Dedifferentiated amniotic fluid mesenchymal stem cell (primary cell): ENCODE results near the gene ZNF184.

Experiments
- DNase-seq: peaks from one replicate; pipeline ENCODE4 v3.0.0-alpha.2; 2016; ENCODE audit errors: extremely low spot score

Gene ZNF184

DNA sequence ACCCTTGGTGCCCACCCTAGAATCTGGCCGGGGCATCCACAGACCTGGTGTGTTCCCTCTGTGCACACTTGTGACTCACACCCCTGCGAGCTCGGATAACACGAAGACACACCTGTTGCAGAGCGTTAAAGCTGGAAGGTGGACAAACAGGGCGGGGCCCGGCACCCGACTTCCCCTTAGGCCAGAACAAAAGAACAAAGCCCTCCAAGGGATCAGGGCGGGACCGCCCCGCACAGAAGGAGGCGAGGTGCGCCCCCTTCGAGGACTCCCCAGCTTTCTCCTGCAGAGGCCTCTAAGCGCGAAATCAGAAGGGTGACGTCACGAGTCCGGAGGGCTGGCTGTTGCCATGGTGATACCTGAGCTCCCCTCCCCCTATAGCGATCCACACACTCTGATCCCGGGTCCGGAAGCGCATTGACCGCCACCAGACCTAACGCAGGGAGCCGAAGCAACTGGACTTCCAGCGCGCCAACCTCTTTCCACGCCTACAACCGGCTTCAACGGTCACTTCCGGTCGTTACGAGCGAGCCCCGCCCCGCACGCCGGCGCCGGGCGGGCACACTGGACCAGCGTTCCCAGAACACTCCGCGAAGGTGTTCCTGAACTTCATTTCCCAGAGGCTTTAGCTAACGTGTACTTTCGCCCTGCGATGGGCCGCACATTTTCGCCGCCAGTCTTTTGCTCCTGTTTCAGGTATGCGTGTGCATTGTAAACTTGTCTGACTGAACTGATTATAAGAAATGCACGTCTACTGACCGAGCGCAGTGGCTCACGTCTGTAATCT is at the start of gene ZNF184:
Gene ZNF184, minus strand, starts transcription at position 489 of the 784 bp plus-strand sequence. CDS start 811 bp downstream, outside the sequence.
- DNase-seq, result peak; percentile 96

DNA sequence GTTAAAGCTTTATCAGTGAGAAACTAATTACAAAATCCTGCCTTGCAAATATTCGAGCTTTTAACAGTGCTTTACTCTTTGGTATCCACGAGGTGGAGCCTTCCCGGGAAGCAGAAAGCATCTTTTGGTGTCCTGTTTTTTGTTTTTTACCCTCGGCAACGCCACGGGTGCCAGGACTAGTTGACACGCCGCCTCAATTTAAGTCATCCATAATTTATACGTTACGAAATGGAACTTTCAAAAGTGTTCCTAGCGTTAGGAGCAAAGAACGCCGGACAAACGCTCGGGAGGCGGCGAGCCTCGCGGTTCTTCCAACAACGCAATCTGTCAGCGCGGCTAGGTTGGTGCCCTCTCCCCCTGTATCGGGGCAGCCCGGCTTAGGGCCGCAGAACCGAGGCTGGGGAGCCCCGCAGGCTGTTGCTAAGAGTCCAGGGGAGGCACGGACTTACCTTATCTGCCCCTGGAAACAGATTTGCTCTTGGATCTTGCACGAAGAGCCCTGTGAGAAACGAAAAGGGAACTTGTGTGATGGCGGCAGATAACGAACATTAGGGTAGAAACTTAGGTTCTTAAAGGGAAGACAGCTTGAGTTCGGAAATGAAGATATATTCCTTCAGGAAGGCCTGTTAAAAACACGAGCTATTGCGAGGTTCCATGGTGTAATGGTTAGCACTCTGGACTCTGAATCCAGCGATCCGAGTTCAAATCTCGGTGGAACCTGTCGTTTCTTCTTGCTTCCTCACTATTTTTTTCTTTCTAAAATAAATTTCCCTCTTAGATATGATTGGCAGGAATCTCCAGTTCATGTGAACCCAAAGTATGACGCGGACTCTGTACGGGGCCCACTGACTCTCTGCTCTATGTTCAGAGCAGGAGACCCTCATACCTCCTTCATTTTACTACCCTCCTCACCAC is 46.2 kb upstream of the ZNF184 start:
- DNase-seq, result peak; percentile 87

DNA sequence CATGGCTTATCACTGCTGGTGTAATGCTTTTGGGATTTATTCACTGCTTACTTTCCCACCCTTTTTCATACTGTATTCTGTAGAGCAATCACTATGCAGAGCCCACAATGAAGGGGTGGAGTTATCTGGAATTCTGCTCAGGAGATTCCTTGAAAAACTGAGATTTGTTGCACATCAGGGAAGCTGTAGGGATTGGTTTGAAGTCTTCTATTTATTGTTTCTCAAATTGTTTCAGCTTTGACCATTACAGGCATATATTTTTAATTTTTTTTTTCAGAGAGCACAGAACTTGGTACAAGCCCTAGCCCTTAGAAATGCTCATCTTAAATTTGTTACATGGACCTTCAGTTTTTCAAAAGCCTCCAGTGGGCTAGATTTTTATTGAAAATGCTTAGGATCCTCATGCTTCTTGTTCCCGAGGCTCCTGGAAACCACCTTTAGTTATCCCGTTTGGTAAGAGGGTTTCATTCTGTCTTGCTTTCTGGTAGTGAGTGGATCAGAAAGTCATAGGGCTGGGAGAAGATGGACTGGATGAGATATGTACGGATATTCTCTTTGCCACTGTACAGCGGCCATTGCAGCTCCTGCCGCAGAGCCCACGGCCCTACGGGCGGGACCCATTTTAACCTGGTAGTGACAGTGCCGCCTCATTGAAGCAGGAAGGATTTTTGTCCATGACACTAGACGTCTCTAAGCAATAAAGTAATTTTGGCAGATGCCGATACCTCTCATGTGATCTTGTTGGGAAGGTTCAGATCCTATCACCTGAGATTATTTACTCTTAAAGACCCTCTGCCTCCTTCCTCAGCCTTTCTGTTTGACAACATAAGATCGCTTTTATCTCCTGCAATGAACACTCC is 45.3 kb upstream of the ZNF184 start:
- no peak for DNase-seq

DNA sequence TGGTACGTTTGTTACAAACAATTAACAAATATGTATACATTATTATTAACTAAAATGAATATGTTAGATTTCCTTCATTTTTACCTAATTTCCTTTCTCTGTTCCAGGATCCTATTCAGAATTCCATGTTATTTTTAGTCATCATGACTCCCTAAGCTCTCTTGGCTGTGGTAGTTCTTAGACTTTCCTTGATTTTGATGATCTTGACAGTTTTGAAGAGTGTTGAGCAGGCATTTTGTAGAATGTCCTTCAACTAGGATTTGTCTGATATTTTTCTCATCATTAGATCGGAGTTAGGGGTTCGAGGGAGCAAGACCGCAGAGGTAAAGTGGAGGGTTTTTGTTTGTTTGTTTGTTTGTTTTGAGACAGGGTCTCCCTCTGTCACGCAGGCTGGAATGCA is 44.3 kb upstream of the ZNF184 start:
- no peak for DNase-seq

DNA sequence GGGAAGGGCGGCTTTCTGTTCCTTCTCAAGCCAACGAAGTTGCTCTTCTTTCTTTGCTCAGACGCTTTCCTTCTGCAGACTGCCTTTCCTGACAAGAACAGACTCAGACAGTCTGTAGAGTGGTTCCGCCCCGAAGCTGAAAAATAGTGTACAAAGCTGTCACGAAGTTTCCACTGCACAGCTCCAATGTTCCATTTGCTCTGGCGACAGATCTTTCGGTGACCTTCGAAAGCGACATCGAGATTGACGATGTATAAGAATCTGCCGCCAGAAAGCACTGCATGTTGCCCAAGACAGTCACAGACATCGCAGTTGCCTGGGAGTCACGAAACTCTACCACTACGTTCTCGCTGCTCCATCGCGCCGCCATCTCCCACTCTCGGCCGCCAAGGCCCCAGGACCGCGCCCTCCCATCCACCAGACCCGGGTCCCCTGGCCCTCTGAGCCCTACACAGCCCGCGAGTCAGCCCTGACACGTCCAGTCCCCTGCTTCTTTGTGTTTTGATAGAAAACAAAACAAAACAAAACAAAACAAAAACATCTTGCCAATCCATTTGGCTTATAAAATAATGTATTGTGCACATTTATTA is 42.1 kb upstream of the ZNF184 start:
- DNase-seq, result no peak

DNA sequence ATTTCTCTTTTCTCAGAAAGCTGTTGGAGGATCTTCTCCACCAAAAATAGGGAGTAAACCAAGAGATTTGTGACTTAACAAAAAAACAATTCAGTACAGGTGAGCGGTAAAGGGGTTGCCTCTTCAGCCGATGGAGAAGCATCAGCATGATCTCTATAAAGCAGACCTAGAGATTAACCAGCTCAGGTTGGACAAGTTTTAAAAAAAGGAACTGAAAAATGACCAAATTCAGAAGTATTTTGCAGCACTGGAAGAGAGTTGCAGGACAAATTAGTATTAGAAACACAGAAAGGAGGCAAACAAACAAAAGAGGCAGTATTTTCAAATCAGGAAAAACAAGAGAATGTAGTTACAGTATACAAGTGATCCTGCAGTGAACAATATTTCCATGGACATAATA is 39.6 kb upstream of the ZNF184 start:
- no peak for DNase-seq

DNA sequence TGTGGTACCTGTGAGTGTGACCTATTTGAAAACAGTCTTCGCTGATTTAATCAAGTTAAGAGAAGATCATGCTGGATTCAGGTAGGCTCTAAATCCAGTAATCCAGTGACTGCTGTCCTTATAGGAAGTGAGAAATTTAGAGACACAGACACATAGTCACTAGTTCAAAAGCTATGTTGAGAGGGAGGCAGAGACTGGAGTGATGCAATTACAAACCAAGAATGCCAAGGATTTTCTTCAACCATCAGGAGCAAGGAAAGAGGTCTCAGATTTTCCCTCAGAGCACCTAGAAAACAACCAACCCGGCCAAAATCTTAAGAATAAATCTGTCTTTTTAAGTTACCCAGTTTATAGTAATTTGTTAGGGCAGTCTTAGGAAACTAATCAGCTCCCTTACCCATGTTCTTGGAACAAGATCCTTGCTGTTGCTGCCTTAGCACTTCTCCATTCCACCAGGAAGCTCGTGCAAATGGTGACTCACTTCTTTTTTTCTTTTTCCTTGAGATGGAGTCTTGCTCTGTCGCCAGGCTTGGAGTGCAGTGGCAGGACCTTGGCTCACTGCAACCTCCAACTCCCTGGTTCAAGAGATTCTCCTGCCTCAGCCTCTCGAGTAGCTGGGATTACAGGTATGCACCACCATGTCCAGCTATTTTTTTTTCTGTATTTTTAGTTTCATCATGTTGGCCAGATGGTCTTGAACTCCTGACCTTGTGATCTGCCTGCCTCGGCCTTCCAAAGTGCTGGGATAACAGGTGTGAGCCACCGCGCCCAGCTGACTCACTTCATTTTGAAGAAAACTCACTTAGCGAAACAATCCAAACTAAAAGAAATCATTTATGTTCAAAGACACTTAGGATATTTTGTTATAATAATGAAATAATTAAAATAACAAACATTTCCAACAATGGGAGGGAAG is 34.4 kb upstream of the ZNF184 start:
- no peak for DNase-seq

DNA sequence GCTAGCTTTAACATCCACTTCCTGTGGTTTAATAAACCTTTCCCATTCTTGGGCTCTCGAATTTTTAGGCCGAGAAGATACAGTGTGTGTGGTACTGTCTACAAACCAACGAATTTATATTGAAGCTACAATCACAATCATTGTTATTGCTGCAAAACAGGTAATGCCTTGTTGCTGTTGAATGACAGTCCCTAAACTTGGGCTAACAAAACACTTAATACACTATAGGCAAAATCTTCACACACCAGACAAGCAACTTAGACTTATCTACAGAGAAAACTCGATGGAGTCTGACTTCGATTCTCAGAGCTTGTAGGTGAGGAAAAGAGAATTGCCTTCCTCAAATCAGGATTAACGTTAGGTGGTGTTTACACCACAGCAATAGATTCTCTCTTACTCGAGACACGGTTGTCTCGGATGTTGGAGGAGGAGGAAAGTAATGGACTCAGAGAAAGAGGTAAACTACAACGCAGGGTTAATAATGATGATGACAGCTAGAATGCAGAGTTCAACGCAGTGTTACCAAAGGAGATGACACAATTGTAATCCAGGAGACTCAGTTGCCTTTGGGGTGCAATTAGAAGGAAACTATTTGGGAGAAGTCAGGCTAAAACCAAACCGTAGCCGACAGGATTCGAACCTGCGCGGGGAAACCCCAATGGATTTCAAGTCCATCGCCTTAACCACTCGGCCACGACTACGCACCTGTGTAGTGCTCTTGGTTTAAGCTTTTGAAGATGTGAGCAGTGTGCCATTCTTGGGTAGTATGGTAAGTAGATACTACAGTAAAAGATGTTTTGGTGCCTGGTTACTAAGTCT is 32.5 kb upstream of the ZNF184 start:
- peak; percentile 20 for DNase-seq

DNA sequence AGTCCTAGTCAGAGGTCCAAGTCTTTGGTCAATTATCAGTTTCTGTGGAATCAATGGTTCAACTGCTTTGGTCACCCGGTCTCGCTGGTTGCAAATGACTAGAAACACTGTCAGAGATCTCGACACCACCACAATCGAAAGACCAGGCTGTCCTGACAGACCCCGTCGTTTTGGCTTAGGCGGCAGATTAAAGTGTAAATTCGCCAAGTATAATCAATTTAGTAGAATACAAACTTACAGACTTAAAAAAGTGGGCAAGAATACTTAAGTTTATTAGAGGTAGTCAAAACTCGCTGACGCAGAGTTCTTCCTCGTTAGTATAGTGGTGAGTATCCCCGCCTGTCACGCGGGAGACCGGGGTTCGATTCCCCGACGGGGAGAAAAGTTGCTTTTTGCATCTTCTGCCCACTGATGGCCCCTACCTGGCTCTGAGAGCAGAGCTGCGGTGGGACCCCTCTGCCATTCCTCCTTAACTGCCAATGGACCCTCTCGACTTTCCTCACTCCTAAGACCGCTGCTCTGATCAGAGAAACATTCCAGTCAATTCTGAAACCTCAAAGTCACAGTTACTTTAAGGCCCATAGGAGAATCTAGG is 30.6 kb upstream of the ZNF184 start:
- DNase-seq, result peak; percentile 68

DNA sequence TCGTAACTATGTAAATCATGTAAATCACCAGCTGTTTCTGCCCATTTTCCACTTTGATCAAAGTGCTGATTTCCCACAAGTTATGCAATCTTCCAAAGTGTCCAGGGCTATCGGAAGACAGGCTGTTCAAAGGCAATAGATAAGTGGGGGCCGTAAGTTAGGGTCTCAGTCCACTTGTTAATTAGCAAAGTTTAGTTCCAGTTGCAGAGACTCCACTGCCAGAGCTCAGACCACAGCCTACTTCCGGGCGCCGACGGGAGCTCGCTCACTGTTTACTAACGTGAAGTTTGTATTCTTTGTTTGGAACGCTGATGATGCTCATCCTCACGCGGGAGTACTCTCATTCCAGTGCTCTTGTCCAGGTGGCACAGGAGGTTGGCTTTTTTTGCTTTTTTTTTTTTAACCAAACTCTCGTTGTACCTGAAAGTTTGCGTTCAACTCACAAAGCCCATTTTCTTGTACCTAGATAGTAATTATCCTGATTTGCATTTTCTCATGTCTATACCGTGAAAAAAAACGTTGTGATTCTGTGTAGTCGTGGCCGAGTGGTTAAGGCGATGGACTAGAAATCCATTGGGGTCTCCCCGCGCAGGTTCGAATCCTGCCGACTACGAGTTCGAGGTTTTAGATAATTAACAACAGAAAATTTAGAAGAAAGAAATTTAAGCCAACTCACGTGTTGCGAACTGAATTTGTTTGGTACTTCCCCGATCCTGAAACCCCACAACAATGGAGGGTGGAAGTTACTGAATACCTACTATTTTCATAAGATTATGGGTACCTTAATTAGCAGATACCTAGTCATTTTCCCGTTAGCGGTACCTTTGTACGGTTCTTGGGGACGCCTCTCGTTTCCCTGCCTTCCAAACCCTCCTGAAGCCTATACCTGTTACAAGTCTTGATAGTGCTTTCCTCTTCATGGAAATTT is 29.9 kb upstream of the ZNF184 start:
- DNase-seq, result peak; percentile 56

DNA sequence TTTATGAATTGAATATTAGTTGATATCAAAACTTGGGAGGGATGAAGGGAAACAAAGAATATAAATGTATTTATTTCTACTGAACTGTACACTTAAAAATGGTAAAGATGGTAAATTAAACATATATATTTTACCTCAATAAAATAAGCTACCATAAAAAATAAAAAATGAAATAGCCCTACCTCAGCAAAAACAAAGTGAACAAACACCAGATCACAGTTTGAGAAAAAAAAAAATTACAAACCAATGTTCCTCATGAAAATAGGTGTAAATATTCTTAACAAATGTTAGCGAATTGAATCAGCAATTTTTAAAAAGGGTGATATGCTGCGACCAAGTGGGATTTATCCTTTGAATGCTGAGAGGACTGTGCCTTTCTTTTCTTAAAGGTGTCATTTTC is 28.3 kb upstream of the ZNF184 start:
- DNase-seq, result no peak

DNA sequence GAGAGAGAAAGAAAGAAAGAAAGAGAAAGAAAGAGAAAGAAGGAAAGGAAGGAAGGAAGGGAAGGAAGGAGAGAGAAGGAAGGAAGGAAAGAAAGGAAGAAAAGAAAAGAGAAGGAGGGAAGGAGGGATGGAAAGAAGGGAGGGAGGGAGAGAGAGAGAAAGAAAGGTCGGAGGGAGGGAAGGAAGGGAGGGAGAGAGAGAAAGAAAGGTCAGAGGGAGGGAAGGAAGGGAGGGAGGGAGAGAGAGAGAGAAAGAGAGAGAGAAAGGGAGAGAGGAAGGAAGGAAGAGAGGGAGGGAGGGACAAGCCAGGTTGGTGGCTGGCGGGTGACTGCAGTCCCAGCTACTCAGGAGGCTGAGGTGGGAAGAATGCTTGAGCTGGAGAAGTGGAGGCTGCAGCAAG is 27.3 kb upstream of the ZNF184 start:
- no peak for DNase-seq

DNA sequence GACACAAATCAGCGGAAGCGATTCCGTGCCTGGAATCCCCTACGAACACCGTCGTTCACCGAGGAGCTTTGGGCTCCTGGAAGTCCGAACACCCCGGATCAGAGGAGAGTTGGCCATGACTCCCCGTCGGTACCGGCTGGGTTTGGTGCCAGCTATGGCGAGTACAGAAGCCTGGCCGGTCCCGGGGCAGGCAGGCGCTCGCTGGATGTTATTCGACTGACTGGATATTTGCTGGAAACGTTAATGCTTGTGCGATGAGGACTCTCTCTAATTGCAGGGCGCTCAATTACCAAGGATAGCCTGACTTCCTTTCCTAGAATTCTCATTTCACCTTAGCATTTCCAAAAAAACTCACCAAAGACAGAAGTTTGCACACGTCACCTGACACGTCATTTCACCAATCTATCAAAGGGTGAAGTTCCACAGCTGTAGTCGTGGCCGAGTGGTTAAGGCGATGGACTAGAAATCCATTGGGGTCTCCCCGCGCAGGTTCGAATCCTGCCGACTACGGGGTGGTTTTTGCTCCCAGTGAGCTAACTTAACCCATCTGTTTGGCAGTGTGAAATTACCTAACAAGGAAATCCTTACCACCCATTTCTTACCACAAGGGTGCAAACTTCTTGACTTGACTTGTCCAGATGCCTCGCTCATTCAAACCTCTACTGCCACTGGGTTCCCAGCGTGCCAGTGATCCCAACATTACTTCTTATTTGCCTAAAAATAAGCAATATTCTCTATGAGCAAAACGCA is 22.7 kb upstream of the ZNF184 start:
- DNase-seq, result peak; percentile 85

DNA sequence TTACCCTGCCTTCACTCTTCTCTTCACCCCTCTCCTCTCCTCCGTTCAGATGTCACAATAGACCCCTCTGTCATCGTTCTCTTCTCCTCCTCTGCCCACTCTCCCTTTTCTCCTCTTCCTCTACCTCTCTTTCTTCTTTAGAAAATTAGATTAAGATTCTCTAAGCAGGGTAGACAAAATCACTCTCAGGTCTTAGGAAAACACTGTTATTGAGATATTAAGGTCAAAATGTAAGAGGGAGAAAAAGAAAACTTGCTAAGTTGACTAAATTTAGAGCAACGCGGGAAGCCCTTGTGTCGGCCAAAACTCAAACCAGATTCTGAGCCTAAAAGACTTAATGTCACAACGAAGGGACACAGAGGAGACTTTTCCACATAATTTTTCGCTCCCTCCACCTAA is 22.1 kb upstream of the ZNF184 start:
- DNase-seq, result no peak

DNA sequence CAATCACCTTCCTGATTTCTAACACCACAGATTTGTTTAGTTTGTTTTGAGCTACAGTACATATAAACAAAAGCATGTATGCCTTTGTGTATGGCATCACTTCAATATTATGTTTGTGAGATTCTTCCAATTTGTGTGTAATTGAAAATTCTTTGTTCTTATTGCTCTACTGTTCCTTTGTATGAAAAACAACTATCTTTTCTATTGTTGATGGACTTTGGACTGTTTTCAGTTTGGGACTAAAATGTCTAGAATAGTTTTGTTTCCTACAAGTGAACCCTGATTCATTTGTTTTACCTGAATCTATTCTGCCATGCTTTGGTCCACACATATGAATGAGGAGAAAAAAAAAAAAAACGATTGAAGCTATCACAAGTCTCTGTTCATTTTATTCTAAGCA is 21.2 kb upstream of the ZNF184 start:
- no peak for DNase-seq

DNA sequence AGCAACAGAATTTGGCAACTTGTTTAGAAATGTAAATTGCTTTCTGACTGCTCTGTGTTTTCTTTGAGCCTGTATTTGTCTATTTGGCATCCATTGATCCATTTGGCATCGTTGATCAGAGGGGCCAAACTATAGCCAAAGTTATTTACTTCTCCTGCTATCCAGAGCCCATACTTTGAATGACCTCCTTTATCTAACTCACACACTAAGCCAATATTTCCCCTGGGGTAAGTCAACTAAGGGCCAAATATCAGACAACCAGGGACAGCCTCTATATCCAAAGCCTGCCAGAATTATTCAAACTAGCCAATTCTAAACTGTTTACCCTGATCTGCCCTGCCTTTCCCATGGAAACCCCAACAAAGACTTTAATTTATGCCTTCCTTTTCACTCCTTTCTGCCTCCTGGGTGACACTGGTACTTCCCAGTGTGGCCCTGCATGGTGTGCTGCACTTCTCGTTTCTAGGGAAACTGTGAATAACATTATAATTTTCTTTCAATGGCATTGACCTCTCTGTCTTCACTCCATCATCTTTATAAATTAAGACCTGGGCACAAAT is 19.8 kb upstream of the ZNF184 start:
- no peak for DNase-seq
